HG03378 (cell line): Measurements from ENCODE around the gene COMMD10.
A peak's percentile ranks its signal among the peaks of the same experiment; 100 is the strongest.
"Not testable (repeated sequence)": the region's sequence is repeated elsewhere in the genome, so short reads cannot be mapped to it uniquely, and the experiment has no call there.

Experiments used
- ATAC-seq: cut with Tn5 transposase; IDR thresholded peaks from one replicate; pipeline ENCODE4 v1.9.1; 2021; ENCODE audit warnings: mild to moderate bottlenecking, moderate library complexity; ENCODE audit not compliant: unreplicated experiment

Gene COMMD10

GRCh38 chr5:116084871-116085715 lies at the start of gene COMMD10:
TSS of gene COMMD10 (plus strand) at chr5:116085025.
- peak; percentile 86 for ATAC-seq

GRCh38 chr5:116035123-116035522 lies 49.7 kb upstream of the COMMD10 start:
- no peak for ATAC-seq

- ATAC-seq: no peak
These were observed 47.5 kb upstream of the COMMD10 start for GRCh38 chr5:116037236-116037822.

- ATAC-seq: peak; percentile 89
These were observed 46.0 kb upstream of the COMMD10 start for GRCh38 chr5:116038817-116039216.

GRCh38 chr5:116042375-116042774 lies 42.5 kb upstream of the COMMD10 start:
- no peak for ATAC-seq

- ATAC-seq: no peak
These were observed 40.8 kb upstream of the COMMD10 start for GRCh38 chr5:116044073-116044472.

GRCh38 chr5:116045821-116046220 lies 39.0 kb upstream of the COMMD10 start:
- no peak for ATAC-seq

GRCh38 chr5:116046261-116046660 lies 38.6 kb upstream of the COMMD10 start:
- no peak for ATAC-seq

GRCh38 chr5:116046823-116047222 lies 38.0 kb upstream of the COMMD10 start:
- ATAC-seq: no peak

GRCh38 chr5:116058346-116058936 lies 26.4 kb upstream of the COMMD10 start:
- ATAC-seq: no peak

GRCh38 chr5:116062352-116062751 lies 22.5 kb upstream of the COMMD10 start:
- no peak for ATAC-seq

GRCh38 chr5:116063950-116064349 lies 20.9 kb upstream of the COMMD10 start:
- no peak for ATAC-seq

- peak; percentile 58 for ATAC-seq
These were observed 16.7 kb upstream of the COMMD10 start for GRCh38 chr5:116068028-116068632.

- no peak for ATAC-seq
These were observed 13.6 kb upstream of the COMMD10 start for GRCh38 chr5:116071211-116071610.

- ATAC-seq: no peak
These were observed 9.5 kb upstream of the COMMD10 start for GRCh38 chr5:116075191-116075831.

- ATAC-seq: peak; percentile 99
These were observed 8.3 kb upstream of the COMMD10 start for GRCh38 chr5:116076496-116076895.

GRCh38 chr5:116078199-116078598 lies 6.6 kb upstream of the COMMD10 start:
- no peak for ATAC-seq

GRCh38 chr5:116084287-116084691 lies 536 bp upstream of the COMMD10 start:
- ATAC-seq: peak; percentile 38

- ATAC-seq: not testable (repeated sequence)
These were observed 1.5 kb downstream of the COMMD10 start for GRCh38 chr5:116086309-116086708.

- ATAC-seq: no peak
These were observed 3.2 kb downstream of the COMMD10 start for GRCh38 chr5:116088062-116088461.

- no peak for ATAC-seq
These were observed 5.5 kb downstream of the COMMD10 start for GRCh38 chr5:116090302-116090701.
